Measurements from ENCODE around the gene EED. TPM values are rescaled to one million over a fixed set of nuclear protein-coding genes. Genes with fewer than 3 reads are reported as not detected.

Gene EED
- total and polyA plus RNA-seq, 4 donors, result 5.4 to 17.1 (median 8.2) TPM

- TF ChIP-seq ZBTB33 (IDR thresholded peaks at IDR 0.05), result no peak
- TF ChIP-seq FOXA2 (IDR thresholded peaks at IDR 0.05), result no peak
- no peak for TF ChIP-seq FOXA1 (IDR thresholded peaks at IDR 0.05)
- no peak for TF ChIP-seq ATF3 (IDR thresholded peaks at IDR 0.05)
Observed at GRCh38 chr11:86237267-86237804, 7.2 kb upstream of the EED start (continued).

GRCh38 chr11:86240164-86240563, 4.4 kb upstream of the EED start:
- Histone ChIP-seq H3K36me3 (ENCODE audit: control insufficient read depth in 4 of 4, insufficient read depth in 3 of 4, low read depth in 1 of 4, low read length in 3 of 4) (no peaks in the 10 kb centered on the region), H3K9me3 (ENCODE audit: control insufficient read depth in 4 of 4, low read length in 3 of 4) (no peaks in the 10 kb centered on the region), H3K27ac (ENCODE audit: low read depth in 1 of 2, low read length in 2 of 2) (no peak overlapping the region), H3K27me3 (ENCODE audit: control insufficient read depth in 4 of 4, insufficient read depth in 4 of 4, low read length in 3 of 4) (no peaks in the 10 kb centered on the region), H3K9ac (ENCODE audit: low read depth in 1 of 2, low read length in 2 of 2) (no peak overlapping the region), H3K4me3 (ENCODE audit: low read depth in 1 of 3, low read length in 3 of 3) (no peak overlapping the region), H3K4me1 (ENCODE audit: control insufficient read depth in 4 of 4, insufficient read depth in 4 of 4, low read length in 3 of 4) (peaks cover 0 to 6% (median 4%) of the 10 kb centered on the region in 4 donors)
- 83% methylated on average over 4 of the region's 4 CpGs for WGBS
- TF ChIP-seq ZBTB33 (IDR thresholded peaks at IDR 0.05) (no peak), RAD21 (IDR thresholded peaks at IDR 0.05) (no peak), JUND (IDR thresholded peaks at IDR 0.05) (no peak), FOXA2 (IDR thresholded peaks at IDR 0.05) (no peak), NR2F2 (IDR thresholded peaks at IDR 0.05) (no peak), HNF4G (IDR thresholded peaks at IDR 0.05) (no peak), CTCF (IDR thresholded peaks at IDR 0.05; ENCODE audit: low read depth, low read length, missing input control) (no peak)
- DNase-seq (ENCODE audit: low spot score), result no peak

GRCh38 chr11:86241956-86242535, 2.5 kb upstream of the EED start:
- TF ChIP-seq FOXA1 (IDR thresholded peaks at IDR 0.05), result no peak
- H3K27ac ChIP-seq (ENCODE audit: low read depth in 1 of 2, low read length in 2 of 2), result no peak overlapping the region
- no peak for DNase-seq (ENCODE audit: low spot score)
- no peak overlapping the region for H3K4me3 ChIP-seq (ENCODE audit: low read depth in 1 of 3, low read length in 3 of 3)
- H3K27me3 ChIP-seq (ENCODE audit: control insufficient read depth in 4 of 4, insufficient read depth in 4 of 4, low read length in 3 of 4), result no peaks in the 10 kb centered on the region
- no peaks in the 10 kb centered on the region for H3K9me3 ChIP-seq (ENCODE audit: control insufficient read depth in 4 of 4, low read length in 3 of 4)
- no peak overlapping the region for H3K9ac ChIP-seq (ENCODE audit: low read depth in 1 of 2, low read length in 2 of 2)
- no peaks in the 10 kb centered on the region for H3K36me3 ChIP-seq (ENCODE audit: control insufficient read depth in 4 of 4, insufficient read depth in 3 of 4, low read depth in 1 of 4, low read length in 3 of 4)
- WGBS, result 83% methylated on average over 4 of the region's 4 CpGs
- peaks cover 1 to 17% (median 12%) of the 10 kb centered on the region in 4 donors for H3K4me1 ChIP-seq (ENCODE audit: control insufficient read depth in 4 of 4, insufficient read depth in 4 of 4, low read length in 3 of 4)
